ENCODE results near the gene KRTAP9-6. TPM values are rescaled to one million over a fixed set of nuclear protein-coding genes. Genes with fewer than 3 reads are reported as not detected.

KRTAP9-6 gene
- total and polyA plus RNA-seq, 2 of the 13 experiments (the other 11 are each of a cell fraction or from before 2014, with no cell fraction given): not detected

- CTCF ChIA-PET (ENCODE audit: low intra/inter-chr PET ratio, low total read pairs): no interaction called here
- Histone ChIP-seq H3K4me3 (replicated peaks in 1 of 3; ENCODE audit: insufficient read depth in 1 of 3, low read depth in 2 of 3, low read length in 3 of 3) (no peak overlapping the region), H3K79me2 (ENCODE audit: insufficient read depth, low read length) (no peaks in the 10 kb centered on the region), H4K20me1 (ENCODE audit: insufficient read depth, low read length) (no peaks in the 10 kb centered on the region), H3K9ac (ENCODE audit: insufficient read depth, low read depth, low read length) (no peak overlapping the region), H3K36me3 (replicated peaks in 1 of 2; ENCODE audit: control insufficient read depth in 1 of 2, insufficient read depth in 2 of 2, low read length in 2 of 2) (no peaks in the 10 kb centered on the region), H3K27me3 (ENCODE audit: control insufficient read depth in 1 of 2, insufficient read depth in 2 of 2, low read length in 2 of 2) (peaks cover 0 to 5% of the 10 kb centered on the region in 2 experiments; a peak in 1 of 5 replicates), H3K4me2 (ENCODE audit: low read depth, low read length) (no peak overlapping the region), H3K9me3 (ENCODE audit: low read length) (no peaks in the 10 kb centered on the region), H2AFZ (ENCODE audit: low read length) (no peak overlapping the region), H3K27ac (ENCODE audit: extremely low read length, insufficient read depth, low read length) (no peak overlapping the region), H3K4me1 (ENCODE audit: insufficient read depth, low read length) (no peaks in the 10 kb centered on the region)
- in situ Hi-C loops (cut with HindIII; ENCODE audit: extremely low pct_ligation_motif_present, low pct_unique_long_range_greater_than_20kb) (no loop called here), intact Hi-C loops (cut with micrococcal nuclease; ENCODE audit: unreplicated experiment) (no loop called here)
- BruUV-seq (replicated peaks): no TSS peak
- POLR2A ChIA-PET: no interaction called here
- WGBS (ENCODE audit: low lambda C conversion rate): 11% methylated on average over 6 of the region's 6 CpGs
- FAIRE-seq (no peak), ATAC-seq (no peak), DNase-seq (ENCODE audit: low spot score) (no peak)
- TF ChIP-seq ZNF430 (CRISPR knock-in tag; IDR thresholded peaks at IDR 0.05): no peak
- TF ChIP-seq SMARCC2 (IDR thresholded peaks at IDR 0.05): no peak
- TF ChIP-seq ZNF276 (CRISPR knock-in tag; IDR thresholded peaks at IDR 0.05; ENCODE audit: low read depth): no peak
- no peak for TF ChIP-seq ZBTB38 (CRISPR knock-in tag; IDR thresholded peaks at IDR 0.05)
- no peak for TF ChIP-seq ZNF879 (CRISPR knock-in tag; IDR thresholded peaks at IDR 0.05)
- TF ChIP-seq PRDM15 (CRISPR knock-in tag; IDR thresholded peaks at IDR 0.05): no peak
- TF ChIP-seq RXRA (CRISPR knock-in tag; IDR thresholded peaks at IDR 0.05): no peak
- TF ChIP-seq ZNF503 (CRISPR knock-in tag; IDR thresholded peaks at IDR 0.05): no peak
- no peak for TF ChIP-seq RORA (CRISPR knock-in tag; IDR thresholded peaks at IDR 0.05)
- TF ChIP-seq ZC3H13 (CRISPR knock-in tag; IDR thresholded peaks at IDR 0.05): no peak
- TF ChIP-seq GMEB1 (CRISPR knock-in tag; IDR thresholded peaks at IDR 0.05; ENCODE audit: borderline replicate concordance): no peak
- no peak for TF ChIP-seq ETS1 (CRISPR knock-in tag; IDR thresholded peaks at IDR 0.05)
Observed at GRCh38 chr17:41231731-41232130, 33.4 kb upstream of the KRTAP9-6 start.
